NCI-H1092 (cell line): ENCODE results near the gene SLIT3.

Experiments
- DNase-seq: peaks from one replicate; lab custom pipeline; 2025; lab: John Stamatoyannopoulos, UW

The SLIT3 gene

DNA sequence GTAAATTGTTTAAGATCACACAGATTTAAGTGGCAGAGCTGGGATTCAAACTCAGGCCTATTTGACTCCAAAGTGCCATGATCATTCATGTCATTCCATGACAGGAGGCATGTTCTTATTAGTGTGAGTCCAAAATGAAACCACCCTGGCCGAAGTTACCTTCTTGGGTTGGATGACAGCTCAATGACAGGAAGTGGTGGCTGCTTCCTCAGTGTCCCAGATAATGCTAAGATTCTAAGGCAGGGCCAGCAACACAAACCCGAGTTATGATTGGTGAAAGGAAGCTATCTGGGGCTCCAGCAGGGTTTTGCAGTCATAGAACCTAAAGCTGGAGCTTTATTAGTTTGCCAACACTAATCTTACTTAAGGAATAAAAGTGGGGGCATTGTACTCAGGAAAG, 340.4 kb downstream of the SLIT3 start:
- no peak for DNase-seq

DNA sequence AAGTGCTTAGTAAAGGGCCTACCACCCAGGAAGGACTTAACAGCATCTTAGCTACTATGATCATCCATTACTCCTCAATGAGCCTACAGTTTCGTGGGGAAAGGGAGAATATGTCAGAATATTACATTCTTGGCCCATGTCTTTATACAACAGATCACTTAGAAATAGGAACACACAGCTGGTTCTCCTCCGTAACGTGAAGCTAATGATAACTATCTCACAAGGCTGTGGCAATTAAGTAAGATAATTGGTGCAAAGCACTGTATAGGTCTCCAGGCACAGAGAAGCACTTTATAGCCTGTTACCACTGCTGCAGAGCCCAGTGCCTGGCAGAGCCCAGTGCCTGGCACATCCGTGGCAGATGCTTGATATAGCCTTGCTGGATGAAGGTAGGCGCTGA, 347.6 kb downstream of the SLIT3 start:
- DNase-seq = no peak

DNA sequence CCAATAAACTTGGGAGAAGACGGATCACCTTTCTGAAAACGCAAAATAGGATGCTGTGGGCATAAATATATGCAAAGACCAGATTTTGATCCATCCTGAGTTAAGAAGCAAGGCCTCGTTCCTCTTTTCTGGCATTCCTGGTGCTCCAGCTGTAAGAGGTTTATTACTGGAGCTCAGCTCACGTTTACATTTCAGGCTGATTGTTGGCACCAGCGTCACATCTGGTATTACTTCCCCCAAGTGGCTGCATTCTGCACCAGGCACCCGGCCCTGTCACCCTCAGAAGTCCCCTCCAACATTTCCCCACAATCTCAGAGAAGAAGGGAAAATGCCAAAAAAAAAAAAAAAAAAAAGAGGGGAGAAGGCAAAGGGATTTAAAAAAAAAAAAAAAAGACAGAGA, 348.7 kb downstream of the SLIT3 start:
- DNase-seq = no peak

DNA sequence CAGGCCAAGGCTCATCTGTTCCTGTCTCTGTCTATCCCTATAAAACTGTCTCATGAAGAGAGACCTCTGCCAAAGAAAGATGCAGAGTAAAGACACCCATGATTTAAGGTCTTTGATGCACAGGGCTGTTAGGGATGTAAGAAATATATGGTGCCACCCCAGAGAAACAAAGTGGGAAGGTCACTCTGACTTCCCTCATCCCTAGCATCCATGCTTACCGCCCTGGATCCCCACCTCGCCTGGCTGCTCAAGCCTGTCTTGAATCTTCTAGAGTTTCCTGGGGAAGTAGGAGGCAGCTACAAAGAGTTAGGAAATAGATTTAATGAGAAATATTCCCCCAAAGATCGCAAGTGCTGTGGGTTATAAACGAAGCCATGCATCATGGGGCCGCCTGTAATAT, 349.2 kb downstream of the SLIT3 start:
- no peak for DNase-seq

DNA sequence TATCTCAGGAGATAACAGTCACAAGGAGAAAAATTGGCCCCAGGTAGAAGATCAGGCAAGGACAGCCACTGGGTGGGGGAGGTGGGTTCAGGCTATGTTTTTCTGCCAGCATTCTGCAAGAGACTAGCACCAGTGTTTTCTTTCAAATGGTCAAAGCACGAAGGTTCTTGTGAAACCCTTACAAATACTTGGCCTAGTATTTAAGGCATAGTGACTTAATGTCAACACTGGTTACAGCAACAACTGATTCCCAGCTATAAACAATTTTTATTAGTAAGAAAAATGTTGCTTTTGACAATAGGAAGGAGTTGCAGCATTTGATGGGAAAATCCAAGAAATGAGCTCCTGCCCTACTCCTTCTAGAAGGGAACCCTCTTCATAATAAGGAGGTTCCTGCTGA, 349.6 kb downstream of the SLIT3 start:
- DNase-seq = no peak

DNA sequence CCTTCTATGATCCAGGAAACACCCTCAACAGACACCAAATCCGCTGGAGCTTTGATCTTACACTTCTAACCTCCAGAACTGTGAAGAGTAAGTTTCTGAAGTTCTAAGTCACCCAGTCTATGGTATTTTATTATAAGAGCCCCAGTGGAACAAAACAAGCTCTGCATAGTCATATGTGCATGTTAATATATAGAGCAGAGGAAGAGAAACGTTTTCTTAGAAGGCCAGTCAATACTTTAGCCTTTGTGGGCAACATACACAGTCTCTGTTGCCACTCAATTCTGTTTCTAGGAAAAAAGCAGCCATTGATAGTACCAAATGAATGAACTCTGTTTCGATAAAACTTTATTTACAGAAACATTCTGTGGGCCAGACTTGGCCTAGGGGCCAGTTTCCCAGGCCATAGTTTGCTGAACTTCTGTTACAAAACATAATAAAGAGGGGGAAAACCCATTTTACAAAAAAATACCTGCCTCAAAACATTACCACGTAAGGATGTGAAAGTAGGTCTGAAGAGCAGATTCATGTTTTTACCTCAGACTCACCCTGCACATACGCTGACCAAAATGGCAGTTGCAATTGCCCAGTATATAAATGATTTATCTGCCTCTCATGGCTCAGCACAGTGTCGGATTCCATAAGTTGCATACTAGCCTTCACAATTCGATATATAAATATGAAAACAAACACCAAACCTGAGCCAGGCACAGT, 350.5 kb downstream of the SLIT3 start:
- no peak for DNase-seq

DNA sequence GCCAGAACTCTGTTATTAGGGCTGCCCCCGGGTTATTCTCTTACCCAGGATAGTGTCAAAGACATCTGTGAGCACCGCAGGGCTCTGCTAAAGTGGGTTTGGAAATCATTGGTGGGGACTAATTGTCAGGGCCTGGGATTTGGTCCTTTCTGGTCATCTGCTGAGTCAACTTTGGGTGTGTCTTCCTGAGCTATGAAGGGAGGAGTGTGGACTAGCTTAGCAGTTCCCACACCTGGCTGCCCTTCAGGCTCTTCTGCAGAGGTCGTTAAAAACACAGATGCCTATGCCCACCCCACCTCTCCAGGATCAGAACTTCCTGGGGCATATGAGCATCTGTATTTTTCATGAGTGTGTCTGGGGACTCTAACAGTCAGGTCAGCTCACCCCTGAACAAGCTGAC, 352.2 kb downstream of the SLIT3 start:
- no peak for DNase-seq

DNA sequence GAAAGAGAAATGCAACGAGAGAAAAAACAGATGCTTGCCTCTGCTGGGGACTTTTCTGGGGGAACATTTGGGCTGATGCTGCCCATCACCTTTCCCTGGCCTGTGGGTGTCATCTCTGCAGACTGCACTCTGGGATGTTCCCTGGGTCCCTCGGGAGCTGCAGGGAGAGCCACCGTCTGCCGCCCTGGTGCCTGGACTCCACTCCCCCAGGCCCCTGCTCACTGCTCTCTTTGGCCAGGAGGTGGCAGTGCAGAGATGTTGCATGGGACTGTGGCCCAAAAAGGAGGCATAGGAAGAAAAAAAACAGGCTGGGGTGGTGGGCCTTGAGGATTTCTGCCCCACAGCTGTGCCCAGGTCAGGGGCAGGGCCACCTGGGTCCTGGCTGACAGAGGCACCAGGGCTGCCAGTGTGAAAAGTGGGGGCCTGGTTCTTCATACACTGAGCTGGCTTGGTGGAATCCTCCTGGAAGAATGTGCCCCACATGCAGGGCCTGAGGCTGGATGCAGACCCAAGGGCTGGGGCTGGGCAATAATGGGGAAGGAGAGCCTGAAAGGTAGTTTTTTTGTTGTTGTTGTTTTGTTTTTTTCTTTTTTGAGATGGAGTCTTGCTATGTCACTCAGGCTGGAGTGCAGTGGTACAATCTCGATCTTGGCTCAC, 353.6 kb downstream of the SLIT3 start:
- DNase-seq = peak; percentile 13

DNA sequence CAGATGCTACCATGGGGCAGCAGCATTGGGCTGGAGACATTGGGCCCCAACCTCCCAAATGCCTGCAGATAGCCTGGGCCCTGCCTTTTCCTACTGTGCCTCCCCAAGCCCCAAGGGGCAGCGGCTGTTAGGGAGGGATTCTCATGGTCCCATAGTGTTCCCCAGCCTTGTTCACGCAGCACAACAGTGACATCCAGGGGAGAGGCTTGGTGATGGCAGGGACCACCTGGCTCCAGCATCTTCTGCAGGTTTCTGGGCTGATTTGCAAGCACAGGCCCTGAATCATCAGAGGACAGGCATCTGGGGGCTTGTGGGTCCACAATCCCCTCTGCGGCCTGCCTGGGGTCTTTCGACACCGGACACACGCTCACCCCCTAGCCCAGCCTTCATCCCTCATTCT, 354.6 kb downstream of the SLIT3 start:
- no peak for DNase-seq

DNA sequence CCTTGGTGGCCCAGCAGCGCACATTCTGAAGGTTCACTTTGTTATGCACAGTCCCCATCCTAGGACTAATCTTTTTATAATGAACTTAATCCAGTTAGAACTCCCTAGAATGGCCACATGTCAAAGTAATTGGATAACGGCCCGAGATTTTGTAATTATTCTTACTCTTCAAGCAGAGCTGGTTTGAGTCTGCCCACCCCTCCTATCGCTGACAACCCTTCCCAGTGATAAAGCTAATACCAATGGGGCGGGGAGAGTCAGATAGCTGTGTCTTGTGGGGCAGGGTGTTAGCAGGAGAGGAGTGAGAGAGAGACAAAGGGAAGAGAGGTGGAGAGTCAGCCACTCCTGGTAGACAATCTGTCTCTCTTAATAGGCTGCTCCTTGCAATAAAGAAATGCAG, 356.9 kb downstream of the SLIT3 start:
- DNase-seq = no peak

DNA sequence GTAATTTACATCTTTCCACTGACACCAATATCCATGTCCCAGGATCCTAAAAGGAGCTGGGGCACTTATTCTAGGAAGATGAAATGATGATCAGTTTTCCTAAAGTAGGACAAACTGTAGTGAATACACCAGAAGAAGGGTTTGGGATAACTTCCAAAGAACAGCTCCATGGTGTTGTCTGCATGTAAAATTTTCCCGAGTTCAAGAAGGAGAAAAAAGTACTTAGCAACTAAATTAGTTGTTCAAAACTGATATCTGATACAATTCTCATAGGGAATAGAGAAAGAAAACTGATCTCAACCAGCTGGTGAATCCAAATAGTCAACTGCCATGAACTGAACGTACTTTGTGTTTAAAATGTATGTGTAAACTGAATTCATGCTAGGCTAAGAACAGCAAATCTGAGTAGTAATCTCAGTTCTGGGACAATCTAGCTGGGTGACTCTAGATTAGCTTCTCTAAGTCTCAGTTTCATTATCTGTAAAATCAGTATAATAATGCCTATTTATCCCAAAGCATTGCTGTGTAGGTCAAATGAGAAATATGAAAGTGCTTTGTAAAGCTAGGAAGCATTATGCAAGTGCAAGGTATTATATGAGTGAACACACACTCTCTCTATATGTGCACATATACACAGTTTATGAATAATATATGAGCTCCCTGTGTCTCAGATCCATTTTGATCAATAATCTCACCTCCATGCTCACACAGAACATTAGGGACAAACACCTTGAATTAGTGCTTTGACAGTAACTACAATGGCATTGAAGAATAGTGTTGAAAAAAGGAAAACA, 357.7 kb downstream of the SLIT3 start:
- no peak for DNase-seq

DNA sequence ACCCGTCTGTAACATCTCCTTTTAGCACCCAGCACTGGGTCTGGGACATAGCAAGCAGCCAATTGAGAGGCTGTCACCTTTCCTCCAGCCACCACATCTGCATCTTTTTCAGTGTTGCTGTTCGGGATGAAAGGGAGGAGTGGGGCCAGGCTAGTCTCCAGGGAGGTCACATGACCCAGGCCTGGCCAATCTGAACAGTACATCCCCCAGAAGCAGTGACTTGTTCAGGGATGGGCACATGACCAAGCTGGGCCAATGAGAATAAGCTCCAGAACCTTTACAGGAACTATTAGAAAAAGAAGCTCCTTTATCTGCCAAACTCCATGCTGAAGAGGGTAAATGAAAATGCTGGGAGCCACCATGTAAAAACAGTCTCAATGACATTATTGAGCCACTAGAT, 359.0 kb downstream of the SLIT3 start:
- DNase-seq = no peak

DNA sequence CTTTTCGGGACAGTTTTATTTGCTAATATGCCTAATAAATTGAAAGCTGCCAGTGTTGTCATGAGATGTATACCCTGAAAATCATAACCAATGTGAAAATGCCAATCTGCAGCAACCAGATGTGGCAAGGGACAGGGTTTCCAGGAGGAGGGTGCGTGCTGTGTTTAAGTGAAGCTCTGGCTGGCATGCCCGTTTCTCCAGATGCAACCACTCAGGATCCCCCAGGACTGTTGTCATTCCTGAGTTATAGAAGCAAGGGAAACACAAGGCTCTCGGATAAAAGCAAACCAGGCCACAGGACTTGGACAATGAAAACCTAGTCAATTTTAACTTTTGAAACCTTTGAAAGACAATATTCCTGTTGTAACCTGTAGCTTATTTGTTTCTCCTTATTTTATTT, 360.2 kb downstream of the SLIT3 start:
- DNase-seq = no peak

DNA sequence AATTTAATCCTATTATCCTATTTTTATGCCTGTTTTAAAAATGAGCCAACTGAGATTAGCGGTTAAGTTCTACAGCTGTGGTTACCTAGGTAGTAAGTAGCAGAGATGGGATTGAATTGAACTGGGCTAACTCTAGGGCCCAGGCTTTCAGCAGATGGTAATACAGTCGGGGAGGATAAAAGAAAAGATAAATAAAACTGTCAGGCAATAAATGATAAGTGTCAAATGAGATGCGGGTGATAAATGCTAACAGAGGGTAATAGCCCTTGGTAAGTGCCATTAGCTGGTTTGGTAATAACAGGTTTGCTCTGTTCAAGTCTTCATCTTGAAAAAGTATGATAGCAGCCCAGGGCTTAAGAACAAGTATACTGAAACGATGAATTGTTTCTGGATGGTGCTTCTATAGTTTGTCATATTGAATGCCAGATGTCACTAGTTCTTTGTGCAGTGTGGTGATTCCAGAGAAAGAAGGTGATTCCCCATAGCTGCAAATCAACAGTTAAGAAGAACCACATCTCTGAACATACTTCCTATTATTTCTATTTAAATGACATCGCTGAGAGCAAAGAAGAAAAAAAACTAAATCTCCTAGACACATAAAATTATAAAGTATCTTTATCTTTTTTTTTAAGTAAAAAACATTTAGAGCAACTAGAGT, 360.9 kb downstream of the SLIT3 start:
- no peak for DNase-seq

DNA sequence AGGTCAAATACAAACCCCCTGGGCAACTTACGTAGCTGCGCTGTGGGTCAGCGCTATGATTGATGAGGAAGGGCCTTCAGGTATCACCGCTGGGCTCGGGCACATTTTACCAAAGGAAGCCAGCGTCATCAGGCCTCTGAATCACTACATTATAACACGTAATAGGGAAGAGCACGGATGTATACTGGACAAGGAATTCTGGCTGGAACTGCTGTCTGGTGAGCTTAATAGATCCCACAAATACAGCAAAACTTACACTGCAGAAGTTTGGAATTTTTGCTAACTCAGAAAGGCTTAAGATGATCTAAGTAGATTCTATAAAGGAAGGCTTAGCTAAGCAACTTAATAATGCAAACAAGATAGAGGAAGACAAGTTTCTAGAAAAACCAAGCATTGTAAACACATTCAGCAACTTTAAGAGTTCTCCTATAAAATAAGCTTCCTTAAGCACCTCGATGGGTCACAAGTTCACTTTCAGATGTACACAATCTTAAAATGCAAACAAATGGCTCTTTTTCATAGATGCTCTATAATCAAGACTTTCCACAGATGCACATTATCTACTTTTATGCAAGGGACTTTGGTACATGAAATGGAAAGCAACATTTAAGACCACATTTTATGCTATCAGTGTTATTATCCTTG, 361.7 kb downstream of the SLIT3 start:
- DNase-seq = no peak

DNA sequence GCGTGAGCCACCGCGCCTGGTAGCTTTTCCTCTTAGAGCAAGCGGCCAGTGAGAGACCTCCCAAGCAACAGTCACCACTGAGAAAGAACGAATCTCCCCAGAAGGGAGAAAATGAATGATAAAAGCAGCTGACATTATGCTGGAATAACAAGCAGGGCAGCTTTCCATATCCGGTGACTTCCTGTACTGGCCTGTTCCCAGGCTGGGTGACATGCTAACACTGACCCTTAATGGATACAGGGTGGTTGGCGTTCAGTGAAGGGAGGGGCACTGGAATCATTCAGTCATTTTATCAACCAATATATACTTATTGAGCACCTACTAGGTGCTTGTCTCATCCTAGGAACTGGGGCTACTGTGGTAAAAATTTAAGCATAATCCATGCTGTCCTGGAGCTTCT, 364.4 kb downstream of the SLIT3 start:
- no peak for DNase-seq

DNA sequence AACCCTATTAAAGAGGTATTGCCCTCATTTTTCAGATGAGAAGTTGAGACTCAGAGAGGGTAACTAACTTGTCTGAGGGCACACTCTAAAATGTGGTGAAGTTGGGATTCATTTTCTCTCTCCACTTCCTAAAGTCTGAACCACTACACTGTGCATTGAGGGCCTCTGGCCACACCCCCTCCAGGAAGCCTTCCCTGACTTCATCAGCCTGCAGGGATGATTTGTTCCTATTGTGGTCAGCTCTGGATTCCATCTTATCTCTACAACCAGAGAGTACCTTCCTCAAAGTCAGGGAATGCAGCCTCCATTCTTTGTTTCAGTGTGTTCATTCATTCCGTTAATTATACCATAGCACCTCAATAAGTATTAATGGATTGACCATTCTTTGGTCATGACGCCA, 365.8 kb downstream of the SLIT3 start:
- no peak for DNase-seq

DNA sequence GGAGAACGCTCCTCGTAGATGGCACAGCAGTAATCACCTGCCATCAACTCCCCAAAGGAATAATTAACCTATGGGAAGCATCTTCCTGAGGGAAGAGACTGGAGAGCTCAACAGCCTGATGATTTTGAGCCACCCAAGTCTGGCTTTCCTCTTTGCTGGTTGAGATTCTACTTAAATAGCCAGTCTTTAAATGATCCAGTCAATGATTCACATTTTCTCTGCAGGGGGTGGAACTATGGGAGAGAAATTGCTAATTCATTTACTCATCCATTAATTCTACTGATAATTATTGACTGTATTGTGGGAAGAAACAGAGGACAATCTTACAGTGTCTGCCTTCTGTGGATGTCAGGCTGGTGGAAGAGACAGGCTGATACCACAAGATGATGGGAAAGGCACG, 366.8 kb downstream of the SLIT3 start:
- DNase-seq = no peak

DNA sequence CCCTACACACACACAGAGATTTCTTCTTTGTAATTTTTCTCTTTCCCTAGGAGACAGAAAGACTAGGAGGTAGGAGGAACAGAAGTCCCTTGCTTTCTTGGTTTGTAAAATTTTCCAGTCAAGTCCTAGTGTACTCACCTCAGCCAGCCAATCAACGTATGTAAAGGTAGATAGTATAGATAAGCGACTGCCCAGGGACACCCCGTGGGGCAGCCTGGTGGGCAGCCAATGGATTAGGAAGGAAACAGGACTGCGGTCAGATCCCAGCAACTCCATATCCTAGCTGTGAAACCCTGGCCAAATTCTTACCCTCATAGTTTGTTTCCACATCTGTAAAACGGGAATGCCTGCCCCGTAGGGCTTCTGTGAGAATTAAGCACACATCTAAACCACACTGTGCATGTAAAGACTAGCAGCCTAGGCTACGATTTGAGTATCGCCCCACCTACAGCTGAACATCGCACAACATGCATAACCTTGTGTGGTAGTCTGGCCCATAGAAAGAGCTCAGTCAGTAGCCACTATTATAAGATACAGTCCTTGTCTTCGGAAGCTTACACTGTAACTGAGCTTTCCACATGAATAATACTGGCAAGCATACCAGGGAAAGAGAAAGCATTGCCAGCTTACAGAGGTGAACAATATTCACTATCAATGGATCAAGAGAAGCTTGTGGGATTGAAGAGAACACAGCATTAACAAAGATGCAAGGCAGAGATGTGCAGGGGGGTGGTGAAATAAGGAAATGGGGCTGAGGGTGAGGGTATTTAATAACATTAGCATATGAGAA, 368.3 kb downstream of the SLIT3 start:
- no peak for DNase-seq

DNA sequence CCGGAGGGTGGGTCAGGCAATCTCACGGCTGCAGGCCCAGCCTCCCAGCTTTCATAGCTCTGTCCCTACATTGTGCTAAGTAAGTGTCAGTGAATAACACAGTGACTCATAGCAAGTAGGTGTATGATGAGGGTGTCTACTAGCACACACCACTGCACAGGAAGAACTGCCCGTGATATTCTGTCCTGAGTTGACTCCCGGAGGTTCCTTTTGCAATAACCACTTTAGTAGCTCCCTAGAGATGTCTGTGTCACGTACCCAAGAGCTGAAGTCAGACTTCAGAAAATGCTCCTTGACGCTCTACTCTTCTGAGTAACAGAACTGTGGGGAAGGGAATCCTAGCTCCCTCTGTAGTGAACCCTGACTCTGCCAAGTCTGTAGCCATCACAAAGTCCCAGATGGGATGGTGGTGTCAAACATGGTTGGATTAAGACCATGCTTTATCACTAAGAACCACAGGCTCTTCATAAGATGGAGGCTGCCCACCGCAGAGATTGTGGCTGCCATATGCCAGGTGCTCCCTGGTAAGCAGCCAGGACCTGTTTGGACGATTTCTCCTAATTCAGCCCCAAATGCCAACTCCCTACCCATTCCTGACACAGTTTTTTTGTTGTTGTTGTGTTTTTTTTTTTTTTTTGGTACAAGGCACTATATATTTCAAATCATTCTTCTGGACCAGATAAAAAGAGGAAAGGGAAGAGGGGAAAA, 369.1 kb downstream of the SLIT3 start:
- DNase-seq = no peak

DNA sequence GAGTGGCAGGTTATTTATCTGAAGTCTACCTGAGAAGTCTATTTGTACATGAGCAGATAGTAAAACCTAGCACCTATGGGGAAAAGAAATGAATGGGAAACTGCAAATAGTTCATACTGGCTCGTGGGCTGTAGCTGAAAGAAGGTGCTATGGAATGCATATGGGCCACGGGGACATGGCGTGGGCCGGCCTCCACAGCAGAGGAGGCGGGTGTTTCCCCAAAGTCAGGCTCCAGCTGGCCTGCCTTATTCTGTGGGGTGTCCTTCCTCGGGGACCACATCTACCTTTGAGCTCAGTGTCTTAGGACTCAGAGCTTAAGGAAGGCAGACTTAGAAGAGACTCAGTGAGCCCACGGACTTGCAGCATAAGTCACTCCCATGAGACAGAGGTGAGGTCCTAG, 371.3 kb downstream of the SLIT3 start:
- DNase-seq = no peak
